DND-41 (cell line): Measurements from ENCODE around the gene SGPL1.

ENCODE experiments used
- CTCF ChIP-seq: IDR thresholded peaks from 2 replicates; pipeline ENCODE4 v1.5.1; 2012; ENCODE audit warnings: borderline replicate concordance, low read length, moderate library complexity, mild to moderate bottlenecking; ENCODE audit not compliant: poor library complexity, severe bottlenecking; ENCODE audit errors: extremely low read depth
- EZH2 ChIP-seq: IDR thresholded peaks from 3 replicates; pipeline ENCODE4 v1.6.1; 2012; ENCODE audit warnings: borderline replicate concordance, low read depth, mild to moderate bottlenecking, moderate library complexity, low read length, inconsistent platforms; ENCODE audit not compliant: severe bottlenecking

GRCh38 chr10:70864935-70865334, 49.2 kb downstream of the SGPL1 start:
- no peak for TF ChIP-seq CTCF
- no peak for TF ChIP-seq EZH2
